ENCODE data around the gene DOCK2.

GRCh38 chr5:169901896-169902295, 264.8 kb downstream of the DOCK2 start:
- TF ChIP-seq POLR2AphosphoS5 (IDR thresholded peaks at IDR 0.05; ENCODE audit: low read depth, low read length): no peak
- TF ChIP-seq CTCF (IDR thresholded peaks at IDR 0.05): no peak
- no peak for TF ChIP-seq REST (IDR thresholded peaks at IDR 0.05; ENCODE audit: insufficient read depth in 1 of 2, low read depth in 2 of 2, low read length in 1 of 2)
- no peak for TF ChIP-seq TCF7L2 (IDR thresholded peaks at IDR 0.05; ENCODE audit: low read depth, low read length)
